Activated CD8-positive, alpha-beta memory T cell treated with anti-CD3 and anti-CD28 coated beads, Interleukin-2, amount 50 U/mL, for 24 hours (primary cell): ENCODE data around the gene DHRS9.

ENCODE experiments used
- DNase-seq: peaks from one replicate; pipeline ENCODE4 v3.0.0-alpha.2; 2020; ENCODE audit errors: extremely low read depth

Gene DHRS9

DNA sequence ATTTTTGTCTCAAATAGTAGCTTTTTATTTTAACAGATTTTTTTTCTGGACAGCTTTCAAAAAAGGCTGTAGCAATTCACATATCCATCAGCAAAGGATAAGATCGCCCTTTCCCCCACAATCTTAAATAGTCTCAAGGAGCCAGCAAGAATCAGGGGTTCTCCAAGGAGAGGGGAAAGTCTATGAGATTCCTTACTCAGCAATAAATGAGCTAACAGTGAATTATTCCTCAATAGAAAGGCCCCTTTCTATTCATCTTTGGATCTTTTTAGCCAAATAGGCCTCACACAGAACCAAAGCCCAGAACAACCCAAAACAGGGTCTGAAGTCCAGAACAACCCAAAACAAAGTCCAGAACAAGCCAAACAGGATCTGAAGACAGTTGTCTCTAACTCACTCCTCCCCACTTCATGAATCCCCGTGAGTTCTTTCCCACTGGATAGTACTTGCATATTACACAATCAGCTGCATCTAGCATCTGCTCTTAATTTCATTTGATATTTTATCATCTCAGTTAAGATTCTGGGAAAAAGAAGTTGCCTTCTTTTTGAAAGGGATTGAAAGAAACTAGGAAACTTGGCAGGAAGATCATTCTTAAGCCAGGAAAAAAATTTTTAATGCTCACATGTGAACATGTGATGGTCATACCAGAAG, 3.4 kb upstream of the DHRS9 start:
- DNase-seq: no peak

DNA sequence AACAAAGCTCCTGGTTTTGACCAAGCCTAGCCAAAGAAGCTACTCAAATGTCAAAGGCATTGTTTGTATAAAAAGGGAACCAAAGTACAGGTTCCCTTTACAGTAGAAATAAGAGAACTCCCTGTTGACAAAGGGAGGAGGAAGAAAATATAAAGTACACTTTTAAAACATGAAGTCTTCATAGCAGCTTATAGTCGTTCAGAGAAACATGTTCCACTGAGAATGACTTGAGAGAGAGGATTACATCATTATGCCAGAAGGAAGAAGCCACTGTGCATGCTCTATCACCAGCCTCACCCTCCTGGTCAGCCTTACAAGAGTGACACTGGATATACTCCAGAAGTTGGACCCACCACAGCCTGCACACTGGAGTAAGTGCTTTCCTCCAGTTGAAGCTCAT, 2.5 kb upstream of the DHRS9 start:
- DNase-seq: no peak

DNA sequence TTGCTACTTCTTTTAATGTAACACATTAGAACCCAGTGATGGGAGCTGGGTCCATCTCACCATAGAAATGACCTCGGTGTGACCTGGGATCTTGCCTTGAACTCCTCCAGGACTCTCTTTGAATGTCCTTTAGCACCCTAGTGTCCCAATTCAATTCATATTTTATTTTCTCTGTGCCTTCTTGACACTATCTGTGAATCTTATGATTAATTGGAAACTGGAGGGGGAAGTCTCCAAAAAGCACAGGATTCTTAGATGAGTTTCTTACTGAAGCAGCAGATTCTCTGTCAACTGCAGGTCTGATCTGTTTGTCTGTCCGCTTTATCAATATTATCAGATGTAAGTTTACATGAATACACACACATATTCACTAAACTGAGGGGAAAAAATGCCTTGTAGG, 470 bp downstream of the DHRS9 start:
- no peak for DNase-seq

DNA sequence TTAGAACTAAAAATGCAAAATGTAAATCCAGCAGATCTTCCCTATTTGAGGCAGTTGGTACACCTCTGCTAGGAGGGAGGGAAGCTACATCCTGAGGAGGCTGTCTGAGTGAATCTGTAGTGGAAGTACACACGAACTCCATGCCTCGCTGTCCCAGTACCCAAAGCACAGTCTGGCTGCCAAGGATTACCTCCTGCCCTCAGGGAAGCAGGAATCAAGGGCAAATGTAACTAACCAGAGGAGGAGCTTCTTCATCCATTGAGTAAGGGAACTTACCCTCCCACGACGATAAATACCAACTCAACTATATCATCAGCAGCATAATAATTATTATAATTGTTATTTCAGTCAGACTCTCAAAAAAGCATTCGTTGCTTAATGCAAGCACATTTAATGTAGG, 2.1 kb downstream of the DHRS9 start:
- DNase-seq: no peak

DNA sequence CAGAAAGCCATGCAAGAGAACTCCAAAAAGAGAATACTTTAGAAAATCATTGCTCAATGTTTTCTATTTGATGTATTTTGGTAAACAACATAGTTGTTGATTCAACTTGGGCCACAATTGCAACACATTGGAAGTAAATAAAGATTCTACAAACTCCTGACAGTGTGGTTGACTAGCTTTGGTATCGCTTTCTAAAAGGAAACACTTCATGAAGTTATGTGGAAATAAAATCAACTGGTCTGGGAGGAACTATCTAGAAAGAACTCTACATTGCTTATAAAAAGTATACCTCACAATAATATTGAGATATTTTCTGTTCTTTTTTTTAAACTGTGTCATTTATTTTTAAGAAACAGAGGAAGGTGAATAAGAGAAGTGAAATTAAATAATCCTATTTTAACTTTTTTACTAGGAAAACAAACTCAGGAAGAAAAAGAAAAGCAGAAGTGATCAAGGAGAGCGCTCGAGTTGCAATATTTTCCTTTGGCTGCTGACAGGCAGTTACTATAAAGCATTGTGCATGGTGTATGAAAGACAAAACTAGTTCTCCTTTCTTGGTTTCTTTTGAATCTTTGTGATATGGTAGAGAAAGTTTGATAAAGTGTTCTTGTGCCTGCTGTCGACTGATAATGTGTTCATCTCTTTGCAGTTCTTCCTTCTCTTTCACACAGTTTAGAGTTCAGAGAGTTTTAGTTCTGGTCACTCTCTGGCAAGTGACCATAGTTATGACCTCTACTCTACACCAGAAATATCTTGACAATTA, 3.0 kb downstream of the DHRS9 start:
- DNase-seq: no peak

DNA sequence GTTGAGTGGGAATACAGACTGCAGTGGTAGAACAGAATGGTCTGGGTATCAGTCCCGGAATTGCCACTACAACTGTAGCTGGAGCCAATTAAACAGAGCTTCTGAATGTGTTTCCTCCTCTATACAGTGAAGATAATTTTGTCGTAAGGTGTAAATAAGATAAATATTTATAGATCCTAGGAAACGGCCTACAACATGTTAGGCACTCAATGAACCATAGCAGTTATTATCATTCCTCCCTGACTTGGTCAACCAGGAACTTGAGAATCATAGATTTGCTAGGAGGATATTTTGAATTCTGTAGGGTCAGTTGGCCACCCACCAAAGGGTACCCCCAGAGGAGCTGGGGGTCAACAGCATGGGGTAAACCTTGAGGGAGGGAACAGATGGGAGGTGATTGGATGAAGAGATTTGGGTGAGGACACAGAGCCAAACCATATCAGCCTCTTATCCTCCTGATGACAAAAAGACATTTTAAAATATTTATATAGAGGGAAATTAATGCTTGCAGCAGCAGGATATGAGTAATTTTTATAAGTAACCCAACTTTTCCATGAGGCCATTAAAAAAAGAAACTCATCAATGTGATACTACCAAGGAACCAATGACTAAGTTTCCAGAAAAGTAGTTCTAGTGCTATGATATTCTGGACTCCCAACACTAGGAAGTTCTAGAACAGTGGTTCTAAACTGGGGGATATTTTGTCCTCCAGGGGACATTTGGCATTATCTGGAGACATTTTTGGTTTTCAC, 4.0 kb downstream of the DHRS9 start:
- DNase-seq: no peak

DNA sequence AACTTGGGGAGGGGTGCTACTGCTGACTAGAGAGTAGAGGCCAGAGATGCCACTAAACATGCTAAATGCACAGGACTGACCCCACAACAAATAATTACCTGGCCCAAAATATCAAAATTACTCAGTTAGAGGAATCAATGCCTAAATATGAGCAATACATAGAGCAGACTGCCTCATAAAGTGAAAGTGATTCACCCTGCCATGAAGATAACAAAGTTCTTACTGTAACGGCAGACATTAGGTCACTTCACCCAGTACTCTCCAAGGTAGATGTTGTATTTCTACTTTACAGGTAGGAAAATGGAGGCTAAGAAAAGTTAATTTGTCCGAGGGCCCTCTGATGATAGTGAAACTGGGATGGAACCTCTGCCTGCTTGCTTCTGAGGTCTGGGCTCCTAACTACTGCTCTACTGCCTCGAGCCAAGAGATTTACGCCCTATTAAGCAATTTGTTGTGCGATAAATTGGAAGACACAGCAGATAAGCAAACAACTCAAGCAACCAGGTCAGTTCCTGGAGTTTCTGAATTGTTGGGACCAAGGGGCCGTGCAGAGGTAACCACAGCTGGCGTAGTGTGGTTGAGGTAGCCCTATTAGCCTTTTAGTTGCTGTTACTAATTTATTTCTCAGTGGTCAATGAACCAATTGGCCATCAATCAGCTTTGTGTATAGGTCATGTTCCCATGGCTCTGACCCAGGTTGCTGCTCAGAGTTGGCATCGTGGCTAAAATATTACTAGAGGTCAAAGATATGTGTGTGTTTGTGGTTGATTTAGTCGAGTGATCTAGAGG, 4.8 kb downstream of the DHRS9 start:
- no peak for DNase-seq

DNA sequence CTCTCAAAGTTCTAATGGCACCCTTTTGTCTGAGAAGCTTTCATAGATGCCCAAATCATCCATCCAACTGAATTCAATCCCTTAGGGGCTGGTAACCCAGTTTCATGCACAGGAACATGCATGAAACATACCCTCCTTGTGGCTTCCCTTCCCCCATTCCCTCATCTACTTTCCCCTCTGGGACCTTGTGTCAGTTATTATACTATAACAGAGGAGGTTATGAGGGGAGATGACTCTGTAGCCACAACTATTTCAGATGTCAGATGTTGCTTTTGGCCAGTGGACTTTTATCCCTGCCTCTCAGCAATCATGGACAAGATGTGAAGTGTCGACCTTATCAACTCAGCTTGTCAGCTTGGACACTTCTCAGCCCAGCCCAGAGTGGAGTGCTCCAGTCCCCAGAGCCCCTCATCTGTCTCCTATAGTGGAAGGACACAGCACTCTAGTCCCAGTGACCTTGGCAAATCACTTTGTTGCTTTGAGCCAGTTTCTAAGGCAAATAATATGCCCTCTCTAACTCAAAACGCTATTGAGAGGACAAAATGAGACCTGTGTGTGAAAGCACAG, 8.4 kb downstream of the DHRS9 start:
- no peak for DNase-seq

DNA sequence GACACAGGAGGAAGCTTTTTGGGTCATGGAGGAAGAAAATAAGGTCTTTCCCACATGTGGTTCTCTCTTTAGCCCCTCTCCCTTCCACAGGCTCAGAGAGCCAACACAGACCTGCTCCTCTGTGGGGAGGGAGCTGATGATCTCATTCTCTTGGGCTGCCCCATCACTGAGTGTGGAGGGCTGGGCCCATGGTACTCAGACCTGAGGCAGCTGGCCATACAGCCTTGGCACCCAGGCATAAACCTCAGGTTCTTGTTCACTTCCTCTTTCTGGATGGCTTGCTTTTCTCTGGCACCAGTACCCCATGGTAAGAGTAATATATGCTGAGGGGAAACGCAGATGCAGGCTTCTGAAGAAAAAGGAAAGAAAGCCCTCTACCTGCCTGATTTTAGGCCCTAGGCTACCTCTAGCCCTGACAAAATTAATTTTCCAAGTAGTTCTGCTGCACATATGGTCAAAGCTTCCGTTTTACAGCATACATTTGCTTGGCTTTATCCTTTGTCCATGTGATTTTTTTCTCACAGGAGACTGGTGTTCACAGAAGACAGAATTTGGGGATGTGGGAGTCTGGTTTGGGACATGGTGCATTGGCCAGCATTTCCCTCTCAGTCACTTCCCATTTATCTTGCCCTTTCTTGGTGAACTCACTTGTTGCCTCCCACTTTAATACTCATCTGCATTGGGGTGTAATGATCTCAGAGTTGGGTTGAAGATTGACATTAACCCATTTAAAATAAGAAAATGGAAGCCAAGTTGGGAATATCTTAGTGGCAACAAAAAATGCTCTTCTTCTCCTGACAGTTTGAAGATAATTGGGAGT, 11.1 kb downstream of the DHRS9 start:
- no peak for DNase-seq

DNA sequence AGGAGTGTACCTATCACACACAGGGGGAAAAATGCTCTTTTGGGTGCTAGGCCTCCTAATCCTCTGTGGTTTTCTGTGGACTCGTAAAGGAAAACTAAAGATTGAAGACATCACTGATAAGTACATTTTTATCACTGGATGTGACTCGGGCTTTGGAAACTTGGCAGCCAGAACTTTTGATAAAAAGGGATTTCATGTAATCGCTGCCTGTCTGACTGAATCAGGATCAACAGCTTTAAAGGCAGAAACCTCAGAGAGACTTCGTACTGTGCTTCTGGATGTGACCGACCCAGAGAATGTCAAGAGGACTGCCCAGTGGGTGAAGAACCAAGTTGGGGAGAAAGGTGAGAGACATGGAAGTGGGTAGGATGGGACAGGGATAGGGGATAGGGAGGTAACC, 12.2 kb downstream of the DHRS9 start:
- DNase-seq: no peak

DNA sequence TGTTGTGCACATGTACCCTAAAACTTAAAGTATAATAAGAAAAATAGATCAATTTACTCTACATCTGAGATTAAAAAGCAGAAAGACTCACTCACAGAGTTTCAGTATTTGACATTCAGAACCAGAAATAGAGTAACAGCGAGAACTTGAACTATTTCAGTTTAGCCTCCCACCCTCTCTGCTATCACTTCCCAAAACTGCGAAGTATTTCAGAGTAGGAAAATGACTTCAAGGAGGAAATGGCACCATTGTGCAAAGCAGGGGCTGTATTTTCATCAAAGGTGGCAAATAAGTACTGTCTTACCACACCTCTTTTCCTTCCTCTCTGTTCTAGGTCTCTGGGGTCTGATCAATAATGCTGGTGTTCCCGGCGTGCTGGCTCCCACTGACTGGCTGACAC, 13.6 kb downstream of the DHRS9 start:
- no peak for DNase-seq

DNA sequence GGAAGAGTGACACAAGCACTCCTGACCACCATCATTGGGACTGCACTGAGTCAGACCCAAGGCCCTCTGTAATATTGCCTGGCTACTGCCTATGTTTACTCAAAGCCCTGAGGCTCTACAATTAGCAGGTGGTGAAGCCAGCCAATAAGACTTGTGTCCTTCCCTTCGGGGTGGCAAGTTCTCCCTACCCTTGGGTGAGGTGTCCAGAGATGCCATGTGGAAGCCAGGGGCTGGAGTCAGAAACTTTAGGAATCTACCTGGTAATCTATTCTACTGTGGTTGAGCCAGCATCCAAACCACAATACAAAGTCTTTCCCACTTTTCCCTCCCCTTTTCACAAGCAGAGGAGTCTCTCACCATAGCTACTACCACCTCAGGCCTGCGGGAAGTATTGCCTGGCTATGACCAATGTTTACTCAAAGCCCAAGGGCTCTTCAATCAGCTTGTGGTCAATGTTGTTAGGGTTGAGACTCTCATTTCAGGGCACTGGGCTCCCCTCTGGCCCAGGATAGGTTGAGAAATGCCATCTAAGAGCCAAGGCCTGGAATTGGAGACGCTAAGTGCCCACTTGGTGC, 17.6 kb downstream of the DHRS9 start:
- no peak for DNase-seq

DNA sequence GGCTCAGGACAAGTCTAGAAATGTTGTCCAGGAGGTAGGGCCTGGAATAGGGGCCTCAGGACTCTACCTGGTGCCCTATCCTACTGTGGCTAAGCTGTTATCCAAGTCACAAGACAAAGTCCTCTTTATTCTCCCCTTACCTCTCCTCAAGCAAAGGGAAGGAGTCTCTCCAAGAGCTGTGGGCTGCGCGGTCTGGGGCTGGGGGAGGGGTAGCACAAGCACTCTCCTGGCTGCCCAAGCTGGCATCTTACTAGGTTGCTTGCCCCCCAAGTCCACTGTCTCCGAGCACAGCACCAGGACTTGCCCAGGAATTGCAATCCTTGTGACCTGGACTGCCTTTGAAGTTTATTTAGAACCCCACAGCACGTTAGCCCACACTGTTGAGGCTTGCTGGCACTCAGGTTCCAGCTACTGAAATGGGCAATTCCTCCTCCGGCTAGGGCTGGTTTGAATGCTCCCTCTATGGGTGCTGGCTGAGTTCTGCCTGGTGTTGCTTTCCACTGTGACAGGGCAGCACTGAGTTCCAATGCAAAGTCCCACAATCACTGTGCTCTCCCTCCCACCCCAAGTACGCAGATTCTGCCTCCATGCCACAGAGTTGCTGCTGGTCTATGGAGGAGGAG, 18.5 kb downstream of the DHRS9 start:
- DNase-seq: no peak

DNA sequence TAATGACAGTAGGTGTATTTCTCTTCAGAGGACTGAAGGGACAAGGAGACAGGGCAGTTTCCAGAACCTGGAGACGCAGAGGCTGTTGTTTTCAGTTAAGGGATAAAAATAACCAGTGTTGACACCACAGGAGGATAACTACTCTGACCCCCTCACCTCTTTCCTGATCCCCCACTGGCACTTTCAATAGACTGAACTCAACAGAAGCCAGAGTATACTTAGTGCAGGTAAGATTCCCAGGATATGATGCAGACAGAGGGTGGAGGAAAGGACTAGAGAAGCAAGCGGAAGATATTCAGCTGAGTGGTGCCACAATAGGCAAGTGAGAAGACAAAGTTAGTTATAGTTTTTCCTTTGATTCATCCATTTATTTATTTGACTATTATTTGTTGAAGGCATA, 19.8 kb downstream of the DHRS9 start:
- no peak for DNase-seq

DNA sequence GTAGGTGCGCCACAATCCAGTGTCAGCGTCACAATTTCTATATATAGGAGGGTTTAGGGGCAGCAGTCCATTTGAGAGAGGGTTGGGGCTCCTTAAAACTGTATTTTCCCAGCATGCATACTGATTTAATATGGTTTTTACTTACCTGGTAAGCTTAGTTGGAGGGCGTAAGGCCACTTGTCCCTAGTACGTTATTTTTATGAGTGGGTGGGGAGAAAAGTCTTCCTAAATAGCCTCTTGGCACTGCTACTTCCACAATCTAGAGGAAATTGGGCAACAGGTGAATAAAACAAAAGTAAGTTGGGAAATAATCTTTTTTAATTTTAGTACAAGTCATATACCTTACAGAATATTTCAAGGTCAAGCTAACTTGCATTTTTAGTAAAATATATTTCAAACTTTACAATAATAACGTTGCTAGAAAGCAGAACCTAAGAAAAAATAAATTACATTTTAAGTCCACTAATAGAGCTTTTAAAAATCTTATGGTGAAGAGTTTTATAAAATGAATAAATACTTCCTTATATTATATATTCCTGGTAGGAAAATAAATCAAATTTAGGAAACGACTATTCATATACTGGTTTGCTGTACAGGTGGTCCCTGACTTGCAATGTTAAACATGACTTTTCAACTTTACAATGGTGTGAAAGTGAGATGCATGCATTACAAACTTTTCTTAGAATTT, 20.9 kb downstream of the DHRS9 start:
- no peak for DNase-seq

DNA sequence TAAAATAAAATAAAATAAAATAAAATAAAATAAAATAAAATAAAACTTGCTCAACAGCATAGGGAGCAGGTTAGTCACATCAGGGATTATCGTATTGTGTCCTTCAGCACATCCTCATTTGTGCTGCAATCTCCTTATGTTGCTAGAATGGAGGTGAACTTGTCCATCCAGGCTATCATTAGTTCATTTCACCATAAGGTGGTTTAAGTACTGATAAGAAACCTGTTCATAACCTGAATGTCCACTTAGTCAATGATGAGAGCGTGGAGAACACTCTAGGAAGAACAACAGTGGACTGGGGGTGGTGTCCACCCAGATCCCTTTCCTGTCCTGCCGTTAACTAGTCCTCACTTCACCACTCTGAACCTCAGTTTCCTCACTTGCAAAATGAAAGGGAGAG, 21.9 kb downstream of the DHRS9 start:
- no peak for DNase-seq

DNA sequence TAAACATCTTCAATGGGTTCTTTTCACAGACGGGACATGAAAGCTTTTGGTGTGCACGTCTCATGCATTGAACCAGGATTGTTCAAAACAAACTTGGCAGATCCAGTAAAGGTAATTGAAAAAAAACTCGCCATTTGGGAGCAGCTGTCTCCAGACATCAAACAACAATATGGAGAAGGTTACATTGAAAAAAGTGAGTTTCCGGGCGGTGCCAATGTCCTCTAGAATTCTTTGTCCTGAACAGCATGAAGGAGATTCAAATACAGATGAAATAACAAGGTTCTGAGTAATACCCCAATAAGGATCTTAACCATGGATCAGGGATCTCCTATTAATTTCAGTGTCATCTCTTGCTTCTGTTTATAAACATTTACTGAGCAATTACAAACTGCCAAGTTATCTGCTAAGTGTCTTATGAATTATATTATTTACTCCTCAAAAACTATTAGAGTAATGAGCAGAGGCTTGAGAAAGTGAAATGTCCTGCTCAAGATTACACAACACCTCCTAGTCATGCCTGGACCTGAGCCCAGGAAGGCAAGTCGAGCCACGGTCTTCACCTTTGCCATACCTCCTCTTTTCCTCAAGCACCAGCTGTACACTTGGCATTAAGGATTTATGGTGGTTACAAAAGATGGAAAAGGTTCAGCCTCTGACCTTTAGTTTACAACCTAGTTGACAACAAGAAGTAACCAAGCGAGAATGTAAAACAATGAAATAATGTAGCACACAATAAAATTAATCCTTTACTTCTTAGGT, 22.6 kb downstream of the DHRS9 start:
- no peak for DNase-seq

DNA sequence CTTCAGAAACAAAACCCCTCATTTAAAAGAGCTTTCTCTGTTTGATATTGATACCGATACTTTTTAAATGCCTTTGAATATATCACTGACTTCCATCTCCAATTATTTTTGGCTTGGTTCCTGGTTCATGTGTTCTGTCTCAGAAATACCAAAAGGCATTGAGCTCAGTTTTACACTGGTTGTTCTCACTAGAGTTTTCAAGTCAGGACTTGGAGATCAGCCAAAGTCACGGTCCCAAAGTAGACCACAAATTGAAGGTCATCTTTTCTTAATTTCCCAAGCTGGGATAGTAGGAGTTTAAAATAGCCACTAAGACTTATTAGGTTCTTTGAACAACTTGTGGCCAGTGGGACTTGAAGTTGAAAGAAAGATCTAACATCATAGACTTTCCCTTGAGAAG, 24.2 kb downstream of the DHRS9 start:
- no peak for DNase-seq

DNA sequence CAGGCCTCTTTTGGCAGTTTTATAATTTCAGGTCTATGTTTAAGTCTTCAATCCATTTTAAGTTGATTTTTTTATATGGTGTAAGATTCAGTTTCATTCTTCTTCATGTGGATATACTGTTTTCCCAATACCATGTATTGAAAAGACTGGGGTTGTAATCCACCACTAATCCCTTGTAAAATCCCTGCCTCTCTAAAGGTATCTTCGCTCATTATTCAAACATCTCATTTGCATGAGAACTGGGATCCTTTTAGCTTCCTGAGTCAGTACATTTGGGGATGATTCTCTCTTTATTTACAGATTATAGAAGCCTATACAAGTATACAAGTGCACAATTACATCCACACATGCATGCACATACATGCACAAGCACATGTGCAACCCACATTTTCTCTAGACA, 25.3 kb downstream of the DHRS9 start:
- DNase-seq: no peak
